Adrenal gland (tissue), 5 donors: ENCODE results near the gene TRIM42.

Source experiments
- CTCF ChIP-seq, 6 experiments: fragments of 450-650 bp in 4 of 6; fragments of 200-600 bp in 2 of 6; sonication (generic) in 1 of 6; IDR thresholded peaks; 1 replicate in 5 of 6; 2 replicates in 1 of 6; pipeline versions ENCODE4 v1.5.1 to v1.8.0; 2016 to 2021; ENCODE audit warnings: antibody characterized with exemption in 6 of 6, mild to moderate bottlenecking in 2 of 6, moderate library complexity in 1 of 6
- POLR2A ChIP-seq, 2 donors: fragments of 450-650 bp; IDR thresholded peaks; one replicate each; pipeline ENCODE4 v1.6.1; 2017; ENCODE audit warnings: antibody characterized with exemption in 2 of 2, mild to moderate bottlenecking in 2 of 2, moderate library complexity in 1 of 2
- donor health status: DM: no; HTN: no; CAD: no.

- TF ChIP-seq CTCF (IDR thresholded peaks at IDR 0.05) (no peak), POLR2A (IDR thresholded peaks at IDR 0.05) (no peak)
Observed at GRCh38 chr3:140635276-140635675, 42.6 kb upstream of the TRIM42 start.
